ENCODE measurements around the gene ICE2. TPM values are rescaled to one million over a fixed set of nuclear protein-coding genes. Genes with fewer than 3 reads are reported as not detected.

Gene ICE2
- total RNA-seq, 1 experiment from 2014 or later: 42.3 TPM

- no peak overlapping the region for H3K4me3 ChIP-seq (ENCODE audit: low read depth, low read length)
- BruUV-seq (replicated peaks): no TSS peak
- no peaks in the 10 kb centered on the region; the same call in none of the 2 replicates for H3K36me3 ChIP-seq (ENCODE audit: control insufficient read depth, insufficient read depth, low read length)
- H3K27me3 ChIP-seq (replicated peaks; ENCODE audit: control insufficient read depth, insufficient read depth, low read length): no peaks in the 10 kb centered on the region
- peaks cover 16% of the 10 kb centered on the region for H3K4me1 ChIP-seq
- POLR2A ChIA-PET: no interaction called here
- intact Hi-C loops (cut with micrococcal nuclease; ENCODE audit: unreplicated experiment): no loop called here
- Mint-ChIP-seq H3K27me3 (ENCODE audit: insufficient read depth, unreplicated experiment) (no peaks in the 10 kb centered on the region), H3K9me3 (ENCODE audit: unreplicated experiment) (no peaks in the 10 kb centered on the region), H3K27ac (ENCODE audit: unreplicated experiment) (no peak overlapping the region), H3K4me1 (ENCODE audit: low read depth, unreplicated experiment) (peaks cover 22% of the 10 kb centered on the region), H3K4me3 (ENCODE audit: unreplicated experiment) (no peak overlapping the region), H3K36me3 (ENCODE audit: insufficient read depth, unreplicated experiment) (peaks cover 19% of the 10 kb centered on the region)
- H3K9me3 ChIP-seq: no peaks in the 10 kb centered on the region
- TF ChIP-seq CTCF (IDR thresholded peaks at IDR 0.05; ENCODE audit: insufficient read depth in 1 of 2, low read depth in 1 of 2, low read length in 1 of 2, severe bottlenecking in 1 of 2, unreplicated experiment in 1 of 2): no peak
- DNase-seq: no peak
- CTCF ChIA-PET: no interaction called here
Observed at GRCh38 chr15:60476713-60477112, 2.2 kb downstream of the ICE2 start.

GRCh38 chr15:60473135-60473534, 5.8 kb downstream of the ICE2 start:
- Histone ChIP-seq H3K36me3 (ENCODE audit: control insufficient read depth, insufficient read depth, low read length) (no peaks in the 10 kb centered on the region; the same call in none of the 2 replicates), H3K4me1 (peaks cover 23% of the 10 kb centered on the region), H3K27me3 (replicated peaks; ENCODE audit: control insufficient read depth, insufficient read depth, low read length) (no peaks in the 10 kb centered on the region), H3K9me3 (no peaks in the 10 kb centered on the region), H3K4me3 (ENCODE audit: low read depth, low read length) (no peak overlapping the region)
- intact Hi-C loops (cut with micrococcal nuclease; ENCODE audit: unreplicated experiment): no loop called here
- TF ChIP-seq CTCF (IDR thresholded peaks at IDR 0.05; ENCODE audit: insufficient read depth in 1 of 2, low read depth in 1 of 2, low read length in 1 of 2, severe bottlenecking in 1 of 2, unreplicated experiment in 1 of 2): no peak
- Mint-ChIP-seq H3K9me3 (ENCODE audit: unreplicated experiment) (no peaks in the 10 kb centered on the region), H3K27me3 (ENCODE audit: insufficient read depth, unreplicated experiment) (no peaks in the 10 kb centered on the region), H3K4me1 (ENCODE audit: low read depth, unreplicated experiment) (peaks cover 20% of the 10 kb centered on the region), H3K36me3 (ENCODE audit: insufficient read depth, unreplicated experiment) (peaks cover 15% of the 10 kb centered on the region), H3K4me3 (ENCODE audit: unreplicated experiment) (no peak overlapping the region), H3K27ac (ENCODE audit: unreplicated experiment) (no peak overlapping the region)
- DNase-seq: no peak
- ChIA-PET POLR2A (no interaction called here), CTCF (no interaction called here)
- BruUV-seq (replicated peaks): no TSS peak

GRCh38 chr15:60471314-60471713, 7.6 kb downstream of the ICE2 start:
- ChIA-PET POLR2A (no interaction called here), CTCF (no interaction called here)
- Histone ChIP-seq H3K27me3 (replicated peaks; ENCODE audit: control insufficient read depth, insufficient read depth, low read length) (no peaks in the 10 kb centered on the region), H3K9me3 (no peaks in the 10 kb centered on the region), H3K36me3 (ENCODE audit: control insufficient read depth, insufficient read depth, low read length) (no peaks in the 10 kb centered on the region; the same call in none of the 2 replicates), H3K4me3 (ENCODE audit: low read depth, low read length) (no peak overlapping the region), H3K4me1 (peaks cover 9% of the 10 kb centered on the region)
- DNase-seq: no peak
- TF ChIP-seq CTCF (IDR thresholded peaks at IDR 0.05; ENCODE audit: insufficient read depth in 1 of 2, low read depth in 1 of 2, low read length in 1 of 2, severe bottlenecking in 1 of 2, unreplicated experiment in 1 of 2): no peak
- Mint-ChIP-seq H3K36me3 (ENCODE audit: insufficient read depth, unreplicated experiment) (peaks cover 17% of the 10 kb centered on the region), H3K9me3 (ENCODE audit: unreplicated experiment) (no peaks in the 10 kb centered on the region), H3K27ac (ENCODE audit: unreplicated experiment) (no peak overlapping the region), H3K4me3 (ENCODE audit: unreplicated experiment) (no peak overlapping the region), H3K4me1 (ENCODE audit: low read depth, unreplicated experiment) (peaks cover 13% of the 10 kb centered on the region), H3K27me3 (ENCODE audit: insufficient read depth, unreplicated experiment) (no peaks in the 10 kb centered on the region)
- BruUV-seq (replicated peaks): no TSS peak
- intact Hi-C loops (cut with micrococcal nuclease; ENCODE audit: unreplicated experiment): no loop called here
